Activated naive CD8-positive, alpha-beta T cell treated with anti-CD3 and anti-CD28 coated beads, Interleukin-2, amount 50 U/mL, for 16 hours (primary cell): ENCODE data around the gene TBC1D2B.

ENCODE experiments used
- DNase-seq: peaks from one replicate; pipeline ENCODE4 v3.0.0-alpha.2; 2020; ENCODE audit warnings: low read depth, low spot score

The TBC1D2B gene

GRCh38 chr15:78097667-78098066, 20.2 kb upstream of the TBC1D2B start:
- no peak for DNase-seq

GRCh38 chr15:78093242-78094020, 15.9 kb upstream of the TBC1D2B start:
- no peak for DNase-seq

GRCh38 chr15:78092261-78093041, 14.9 kb upstream of the TBC1D2B start, which contains the start of gene SH2D7:
TSS of gene SH2D7 (plus strand) at chr15:78092561. CDS start at chr15:78092585, 24 bp downstream.
- DNase-seq: no peak

- no peak for DNase-seq
Measured at GRCh38 chr15:78090422-78091063, 13.0 kb upstream of the TBC1D2B start.

- DNase-seq: no peak
Measured at GRCh38 chr15:78088773-78089080, 11.2 kb upstream of the TBC1D2B start.

GRCh38 chr15:78087951-78088772, 10.7 kb upstream of the TBC1D2B start:
- no peak for DNase-seq

- DNase-seq: no peak
Measured at GRCh38 chr15:78085928-78086327, 8.4 kb upstream of the TBC1D2B start.

GRCh38 chr15:78084449-78084750, 6.9 kb upstream of the TBC1D2B start:
- DNase-seq: no peak

GRCh38 chr15:78083687-78084448, 6.4 kb upstream of the TBC1D2B start:
- no peak for DNase-seq

GRCh38 chr15:78083186-78083585, 5.7 kb upstream of the TBC1D2B start:
- no peak for DNase-seq

GRCh38 chr15:78082743-78083110, 5.2 kb upstream of the TBC1D2B start:
- DNase-seq: no peak

GRCh38 chr15:78082106-78082742, 4.7 kb upstream of the TBC1D2B start:
- DNase-seq: no peak

- DNase-seq: no peak
Measured at GRCh38 chr15:78080088-78080460, 2.6 kb upstream of the TBC1D2B start.

GRCh38 chr15:78079298-78080087, 2.0 kb upstream of the TBC1D2B start:
- DNase-seq: no peak

- DNase-seq: no peak
Measured at GRCh38 chr15:78077871-78078210, 330 bp upstream of the TBC1D2B start.

GRCh38 chr15:78076231-78077052, 1.1 kb downstream of the TBC1D2B start:
- no peak for DNase-seq

GRCh38 chr15:78075490-78076230, 1.9 kb downstream of the TBC1D2B start:
- DNase-seq: no peak

- DNase-seq: no peak
Measured at GRCh38 chr15:78073046-78073787, 4.3 kb downstream of the TBC1D2B start.
